ENCODE data around the gene IL17RC. TPM values are rescaled to one million over a fixed set of nuclear protein-coding genes. Genes with fewer than 3 reads are reported as not detected.
"Not testable (repeated sequence)": the region's sequence is repeated elsewhere in the genome, so short reads cannot be mapped to it uniquely, and the experiment has no call there.

Gene IL17RC
- total RNA-seq, 1 donor from 2014 or later = 3.1 TPM

DNA sequence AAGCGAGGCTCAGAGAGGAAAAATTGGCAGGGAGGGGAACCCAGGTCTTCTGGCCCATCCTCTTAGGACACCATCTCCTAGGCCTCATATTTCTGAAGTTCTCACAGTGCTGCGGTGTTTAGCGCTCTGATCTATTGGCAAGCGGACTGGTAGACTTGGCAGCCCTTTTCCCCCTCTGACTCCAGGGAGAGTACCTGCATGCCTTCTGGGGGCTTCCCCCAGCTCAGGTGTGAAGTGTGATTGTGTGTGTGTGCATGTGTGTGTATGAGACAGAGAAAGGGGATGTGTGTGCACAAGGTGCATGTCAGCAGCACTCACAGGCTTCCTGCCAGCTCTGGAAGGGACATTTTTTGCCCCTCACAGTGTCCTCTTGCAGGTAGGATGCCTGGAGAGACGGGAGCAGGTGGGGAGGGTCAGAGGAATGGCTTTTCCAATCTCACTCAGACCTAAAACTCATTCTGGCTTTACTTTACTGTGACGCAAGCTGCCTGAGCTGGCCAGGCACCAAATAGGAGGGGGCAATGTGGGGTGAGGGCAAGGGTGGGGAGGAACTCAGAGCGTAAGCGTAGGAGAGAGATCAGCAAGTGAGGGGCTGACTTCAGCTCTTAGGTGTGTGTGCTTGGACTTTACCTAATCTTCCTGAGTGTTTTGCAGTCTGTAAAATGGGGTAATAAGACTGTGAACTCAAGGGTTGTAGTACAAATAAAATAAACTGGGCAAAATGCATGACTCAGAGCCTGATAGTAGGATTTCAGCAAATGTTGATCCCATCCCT lies 18.2 kb upstream of the IL17RC start:
- H3K4me1 Mint-ChIP-seq = peaks cover 9% of the 10 kb centered on the region
- Histone ChIP-seq H3K27ac (no peak overlapping the region), H2AFZ (replicated peaks) (no peak overlapping the region), H3K4me1 (no peaks in the 10 kb centered on the region), H3K9ac (no peak overlapping the region), H3K79me2 (ENCODE audit: low read depth) (peaks cover 6% of the 10 kb centered on the region), H3K4me2 (no peak overlapping the region), H4K20me1 (ENCODE audit: low read depth) (peaks cover 3% of the 10 kb centered on the region), H3F3A (ENCODE audit: low read depth) (peaks cover 10% of the 10 kb centered on the region), H3K27me3 (no peaks in the 10 kb centered on the region), H3K4me3 (no peak overlapping the region), H3K36me3 (no peaks in the 10 kb centered on the region), H3K9me3 (ENCODE audit: low read depth) (no peaks in the 10 kb centered on the region)
- H3K36me3 Mint-ChIP-seq = peaks cover 12% of the 10 kb centered on the region
- DNase-seq (ENCODE audit: low spot score) = no peak
- TF ChIP-seq EZH2phosphoT487 (IDR thresholded peaks at IDR 0.05) (no peak), CTCF (IDR thresholded peaks at IDR 0.05) (no peak)
- no peaks in the 10 kb centered on the region for H3K9me3 Mint-ChIP-seq
- no peaks in the 10 kb centered on the region for H3K27me3 Mint-ChIP-seq (ENCODE audit: insufficient read depth, low read depth)
- H3K27ac Mint-ChIP-seq = no peak overlapping the region
- H3K4me3 Mint-ChIP-seq = peak overlapping the region; percentile 27

DNA sequence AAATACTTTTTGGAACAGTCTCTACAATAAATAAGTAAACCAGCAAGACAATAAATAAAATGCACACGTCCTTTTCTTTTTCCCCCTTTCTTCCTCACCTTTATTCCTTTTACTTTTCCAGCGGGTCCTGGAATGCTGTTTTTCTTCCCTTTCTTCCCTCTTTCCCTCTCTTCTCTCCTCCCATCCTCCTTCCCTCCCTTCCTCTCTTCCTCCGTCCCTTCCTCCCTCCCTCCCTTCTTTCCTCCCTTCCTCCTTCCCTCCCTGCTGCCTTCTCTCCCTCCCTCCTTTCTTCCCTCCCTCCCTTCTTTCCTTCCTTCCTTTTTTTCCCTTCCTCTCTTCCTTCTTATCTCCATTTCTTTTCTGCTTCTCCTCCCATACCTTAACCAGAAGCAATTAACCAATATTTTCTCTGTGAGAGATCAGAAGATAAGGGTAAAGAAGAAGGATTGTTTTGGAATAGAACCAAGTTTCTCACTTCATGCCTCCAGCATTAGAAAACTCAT lies 17.6 kb upstream of the IL17RC start:
- Histone ChIP-seq H3K79me2 (ENCODE audit: low read depth) (no peaks in the 10 kb centered on the region), H3K9me3 (ENCODE audit: low read depth) (no peaks in the 10 kb centered on the region), H3K27me3 (no peaks in the 10 kb centered on the region), H3K4me2 (no peak overlapping the region), H3K4me3 (no peak overlapping the region), H4K20me1 (ENCODE audit: low read depth) (no peaks in the 10 kb centered on the region), H3K36me3 (no peaks in the 10 kb centered on the region), H2AFZ (replicated peaks) (no peak overlapping the region), H3F3A (ENCODE audit: low read depth) (peaks cover 7% of the 10 kb centered on the region), H3K27ac (no peak overlapping the region), H3K9ac (no peak overlapping the region), H3K4me1 (no peaks in the 10 kb centered on the region)
- peaks cover 6% of the 10 kb centered on the region for H3K36me3 Mint-ChIP-seq
- H3K9me3 Mint-ChIP-seq = no peaks in the 10 kb centered on the region
- H3K4me3 Mint-ChIP-seq = no peak overlapping the region
- H3K4me1 Mint-ChIP-seq = peaks cover 9% of the 10 kb centered on the region
- no peaks in the 10 kb centered on the region for H3K27me3 Mint-ChIP-seq (ENCODE audit: insufficient read depth, low read depth)
- DNase-seq (ENCODE audit: low spot score) = no peak
- TF ChIP-seq EZH2phosphoT487 (IDR thresholded peaks at IDR 0.05) (no peak), CTCF (IDR thresholded peaks at IDR 0.05) (no peak), EZH2 (IDR thresholded peaks at IDR 0.05) (no peak)
- no peak overlapping the region for H3K27ac Mint-ChIP-seq

- not testable (repeated sequence) for H3K4me1 ChIP-seq; H3K9me3 ChIP-seq (ENCODE audit: low read depth); H2AFZ ChIP-seq (replicated peaks); H3K9me3 Mint-ChIP-seq; H3F3A ChIP-seq (ENCODE audit: low read depth); H3K27me3 ChIP-seq; H3K4me1 Mint-ChIP-seq; H3K9ac ChIP-seq; H3K27ac ChIP-seq; H3K79me2 ChIP-seq (ENCODE audit: low read depth); H3K4me3 Mint-ChIP-seq; H4K20me1 ChIP-seq (ENCODE audit: low read depth); H3K4me2 ChIP-seq; H3K4me3 ChIP-seq; H3K27me3 Mint-ChIP-seq (ENCODE audit: insufficient read depth, low read depth); H3K36me3 ChIP-seq; DNase-seq (ENCODE audit: low spot score); H3K36me3 Mint-ChIP-seq; H3K27ac Mint-ChIP-seq
Observed at GRCh38 chr3:9900965-9901415, 15.9 kb upstream of the IL17RC start.

DNA sequence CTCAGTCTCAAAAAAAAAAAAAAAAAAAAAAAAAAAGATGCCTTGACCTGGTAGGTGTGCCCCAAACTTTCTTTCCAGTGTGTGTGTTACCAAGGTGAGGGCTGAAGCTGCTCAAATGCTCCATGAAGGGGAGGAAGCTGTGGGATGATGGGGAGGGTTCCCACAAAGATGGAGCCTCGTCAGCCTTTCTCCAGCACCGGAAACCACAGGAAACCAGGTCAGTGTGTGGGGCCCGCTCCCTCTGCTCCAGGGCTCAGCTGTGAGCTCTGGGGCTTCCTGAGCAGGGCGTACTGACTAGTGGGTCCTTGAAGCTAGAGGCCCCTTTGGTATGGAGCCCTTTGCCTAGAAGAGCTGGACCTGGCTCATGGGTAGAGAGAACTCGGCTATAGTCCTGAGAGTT lies 14.9 kb upstream of the IL17RC start:
- Histone ChIP-seq H3K4me1 (no peaks in the 10 kb centered on the region), H3K79me2 (ENCODE audit: low read depth) (no peaks in the 10 kb centered on the region), H3K9ac (no peak overlapping the region), H3K4me3 (no peak overlapping the region), H3K27ac (no peak overlapping the region), H3K4me2 (no peak overlapping the region), H4K20me1 (ENCODE audit: low read depth) (no peaks in the 10 kb centered on the region), H3K36me3 (no peaks in the 10 kb centered on the region), H3K9me3 (ENCODE audit: low read depth) (no peaks in the 10 kb centered on the region), H2AFZ (replicated peaks) (no peak overlapping the region), H3F3A (ENCODE audit: low read depth) (peaks cover 7% of the 10 kb centered on the region), H3K27me3 (no peaks in the 10 kb centered on the region)
- Mint-ChIP-seq H3K4me3 (no peak overlapping the region), H3K4me1 (peaks cover 9% of the 10 kb centered on the region), H3K9me3 (no peaks in the 10 kb centered on the region), H3K36me3 (no peaks in the 10 kb centered on the region), H3K27ac (no peak overlapping the region), H3K27me3 (ENCODE audit: insufficient read depth, low read depth) (no peaks in the 10 kb centered on the region)
- no peak for DNase-seq (ENCODE audit: low spot score)
- no peak for TF ChIP-seq EZH2 (IDR thresholded peaks at IDR 0.05)
- TF ChIP-seq EZH2phosphoT487 (IDR thresholded peaks at IDR 0.05) = no peak
- no peak for TF ChIP-seq CTCF (IDR thresholded peaks at IDR 0.05)
